K562 treated with DMSO at 1 percent for 48 hours (cell line): Measurements from ENCODE around the gene OTUB1. TPM values are rescaled to one million over a fixed set of nuclear protein-coding genes. Genes with fewer than 3 reads are reported as not detected.

Experiments used
- total RNA-seq: library from RNA; unstranded; fragments of 300-600 nt; gene quantifications from 2 replicates; pipeline ENCODE4 v1.2.3, GENCODE V29; 2022; ENCODE audit warnings: low replicate concordance; ENCODE audit errors: extremely low read depth

The OTUB1 gene, protein sequence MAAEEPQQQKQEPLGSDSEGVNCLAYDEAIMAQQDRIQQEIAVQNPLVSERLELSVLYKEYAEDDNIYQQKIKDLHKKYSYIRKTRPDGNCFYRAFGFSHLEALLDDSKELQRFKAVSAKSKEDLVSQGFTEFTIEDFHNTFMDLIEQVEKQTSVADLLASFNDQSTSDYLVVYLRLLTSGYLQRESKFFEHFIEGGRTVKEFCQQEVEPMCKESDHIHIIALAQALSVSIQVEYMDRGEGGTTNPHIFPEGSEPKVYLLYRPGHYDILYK
- total RNA-seq, result not detected in 2 replicates

DNA sequence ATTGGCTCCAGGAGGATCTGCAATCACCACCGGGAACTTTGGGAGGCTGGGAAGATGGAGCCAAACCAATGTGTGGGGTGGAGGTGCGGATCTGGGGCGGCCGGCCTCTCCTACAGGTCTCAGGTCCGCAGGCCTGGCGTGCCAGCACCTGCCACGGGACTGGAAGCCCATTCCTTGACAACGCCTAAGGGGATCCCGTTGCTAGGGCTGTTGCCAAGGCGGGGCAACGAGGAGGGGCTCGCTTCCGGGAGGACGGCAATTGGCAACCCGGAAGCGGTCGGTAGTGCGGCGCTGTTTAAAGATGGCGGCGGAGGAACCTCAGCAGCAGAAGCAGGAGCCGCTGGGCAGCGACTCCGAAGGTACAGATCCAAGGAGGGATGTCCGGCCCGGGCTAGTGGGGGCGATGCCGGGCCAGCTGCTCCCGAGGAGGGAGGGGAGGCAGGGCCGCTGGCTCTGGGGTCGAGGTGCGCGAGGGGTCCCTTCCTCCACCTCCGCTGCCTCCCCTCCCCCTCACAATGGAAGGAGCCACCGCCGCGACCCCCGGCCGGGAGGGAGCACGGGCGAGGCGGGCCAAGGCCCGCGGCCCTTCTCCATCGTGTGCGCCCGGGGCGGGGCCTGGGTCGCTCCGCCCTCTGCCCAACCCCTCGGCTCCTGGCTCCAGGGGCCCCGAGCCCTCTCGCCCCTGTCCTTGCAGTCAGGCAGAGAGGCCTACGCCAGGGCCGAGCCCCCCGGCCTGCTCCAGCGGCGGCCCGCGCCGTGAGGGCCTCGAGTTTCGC, at the start of gene OTUB1:
OTUB1 (plus strand) TSS at position 283 of the 776 bp plus-strand sequence; CDS start at position 302, 19 bp downstream.

DNA sequence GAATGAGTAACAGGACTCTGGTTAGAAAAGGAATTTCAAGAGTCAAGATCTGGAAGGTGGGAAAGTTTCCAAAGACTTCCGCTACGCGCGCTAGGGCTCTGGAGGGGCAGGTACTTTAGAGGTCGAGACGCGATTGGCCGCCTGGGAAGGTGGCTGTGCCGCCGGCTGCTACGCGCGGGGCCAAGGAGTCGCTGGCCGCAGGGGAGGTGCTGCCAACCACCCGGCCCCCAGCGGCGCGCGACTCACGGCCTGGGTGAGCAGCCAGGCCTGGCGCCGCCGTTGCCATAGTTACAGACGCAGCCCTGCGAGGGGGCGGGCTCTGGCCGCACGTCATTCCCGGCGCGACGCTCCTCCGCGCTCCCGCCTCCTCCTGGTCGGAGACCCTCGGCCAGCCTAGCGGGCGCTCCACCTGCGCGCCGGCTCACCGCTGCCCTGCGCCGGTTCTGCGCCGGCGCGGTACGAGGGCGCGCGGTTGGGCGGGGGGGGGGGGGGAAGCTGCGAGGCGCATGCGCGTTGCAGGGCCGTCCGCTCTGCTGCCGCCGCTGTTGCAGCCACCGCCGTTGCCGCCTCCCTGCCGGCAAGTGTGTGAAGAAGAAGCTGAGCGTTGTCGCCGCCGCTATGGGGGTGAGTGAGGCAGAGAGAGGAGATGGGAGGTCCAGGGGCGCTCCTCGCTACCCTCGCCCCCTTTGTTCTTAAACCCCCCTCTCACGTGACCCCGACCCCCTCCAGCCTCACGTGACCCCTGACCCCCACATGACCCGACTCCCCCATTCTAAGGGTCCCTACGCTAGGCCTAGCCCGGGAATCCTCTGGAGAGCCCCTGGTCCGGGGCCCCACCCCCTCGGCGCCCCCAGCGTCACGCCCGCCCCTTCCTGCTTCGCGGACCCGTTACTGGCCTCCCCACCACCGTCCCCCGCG, 47.5 kb upstream of the OTUB1 start, which contains the start of gene NAA40:
NAA40 (plus strand) TSS at position 524 of the 918 bp plus-strand sequence; CDS start at position 619, 95 bp downstream.

DNA sequence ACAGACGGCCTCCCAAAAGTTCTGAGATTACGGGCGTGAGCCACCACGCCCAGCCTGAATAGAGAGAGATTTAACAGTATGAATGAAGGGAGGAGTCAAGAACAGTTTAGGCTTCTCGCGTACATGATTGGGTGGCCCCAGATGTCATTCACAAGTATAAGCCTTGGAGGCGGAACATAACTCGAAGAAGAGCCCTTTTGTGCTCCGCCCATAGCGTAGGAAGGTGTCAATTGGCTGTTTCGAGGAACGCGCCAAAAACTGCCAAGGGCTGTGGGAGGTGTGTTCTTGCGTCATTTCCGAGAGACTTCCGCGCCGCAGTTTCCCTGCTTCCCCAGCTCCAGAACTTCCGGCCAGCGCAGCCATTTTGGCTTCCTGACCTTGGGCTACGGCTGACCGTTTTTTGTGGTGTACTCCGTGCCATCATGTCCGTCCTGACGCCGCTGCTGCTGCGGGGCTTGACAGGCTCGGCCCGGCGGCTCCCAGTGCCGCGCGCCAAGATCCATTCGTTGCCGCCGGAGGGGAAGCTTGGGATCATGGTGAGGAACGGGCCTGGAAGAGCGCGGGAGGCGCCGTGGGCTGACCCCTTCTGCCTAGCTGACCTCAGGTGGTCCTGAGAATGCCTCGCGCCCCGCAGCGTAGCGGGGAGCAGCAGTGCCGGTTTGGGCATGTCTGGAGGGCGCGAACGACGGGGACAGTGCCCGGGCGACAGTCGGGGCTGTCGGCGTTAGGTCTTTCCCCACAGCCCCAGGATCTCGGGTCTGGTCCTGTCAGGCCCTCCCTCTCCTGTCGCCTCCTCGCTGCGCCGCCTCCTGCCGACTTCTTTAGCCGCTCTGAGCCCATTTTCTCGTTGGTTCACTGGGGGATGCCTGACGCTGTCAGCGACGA, 11.7 kb upstream of the OTUB1 start, which contains the start of gene COX8A:
COX8A (plus strand) TSS at position 362 of the 885 bp plus-strand sequence; CDS start at position 423, 61 bp downstream.

DNA sequence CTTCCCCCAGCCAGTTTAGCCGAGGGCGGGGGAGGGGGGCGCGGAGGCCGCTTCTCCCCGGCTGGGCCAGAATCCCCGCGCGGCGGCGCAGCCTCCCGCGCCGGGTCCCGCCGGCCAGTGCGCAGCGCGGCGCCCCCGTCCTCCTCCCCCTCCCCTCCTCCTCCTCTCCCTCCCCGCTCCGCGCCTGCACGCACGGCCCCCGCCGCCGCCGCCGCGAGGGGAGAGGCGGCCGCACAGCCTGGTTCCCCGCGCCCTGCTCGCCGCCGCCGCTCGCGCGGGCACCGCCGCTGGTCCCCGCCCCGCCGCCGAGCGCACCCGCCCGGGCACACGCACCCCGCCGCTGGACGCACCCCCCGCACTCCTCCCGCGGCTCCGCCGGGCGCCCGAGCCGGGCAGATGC, 49.3 kb downstream of the OTUB1 start, which contains the start of gene FLRT1:
FLRT1 (plus strand) TSS at position 356 of the 400 bp plus-strand sequence. CDS start 80,337 bp downstream, outside the sequence.

Other genes starting within 250 kb of the OTUB1 start
- gene ZFTA, start 217.7 kb upstream of the OTUB1 start, total RNA-seq, result not detected in 2 replicates
- not detected in 2 replicates for gene SPINDOC, start 173.0 kb upstream of the OTUB1 start, total RNA-seq
- not detected in 2 replicates for gene MARK2, start 147.3 kb upstream of the OTUB1 start, total RNA-seq
- not detected in 2 replicates for gene RCOR2, start 69.3 kb upstream of the OTUB1 start, total RNA-seq
- gene NAA40, start 47.4 kb upstream of the OTUB1 start, total RNA-seq, result not detected in 2 replicates
- not detected in 2 replicates for gene COX8A, start 11.8 kb upstream of the OTUB1 start, total RNA-seq
- not detected in 2 replicates for gene FLRT1, start 49.5 kb downstream of the OTUB1 start, total RNA-seq
- gene MACROD1, start 179.7 kb downstream of the OTUB1 start, total RNA-seq, result not detected in 2 replicates
- gene STIP1, start 199.7 kb downstream of the OTUB1 start, total RNA-seq, result not detected in 2 replicates
- gene FERMT3, start 220.3 kb downstream of the OTUB1 start, total RNA-seq, result not detected in 2 replicates
- not detected in 2 replicates for gene TRPT1, start 239.7 kb downstream of the OTUB1 start, total RNA-seq
- gene NUDT22, start 239.8 kb downstream of the OTUB1 start, total RNA-seq, result not detected in 2 replicates
- not detected in 2 replicates for gene DNAJC4, start 244.1 kb downstream of the OTUB1 start, total RNA-seq
- not detected in 2 replicates for gene VEGFB, start 248.1 kb downstream of the OTUB1 start, total RNA-seq